WTC11 (cell line): ENCODE measurements around the gene BCL11B. TPM values are rescaled to one million over a fixed set of nuclear protein-coding genes. Genes with fewer than 3 reads are reported as not detected.

Experiments
- ATAC-seq: fragments of 200-7000 bp; cut with Tn5 transposase; 2 replicates; pipeline ENCODE4 v1.10.0; 2021; ENCODE audit warnings: mild to moderate bottlenecking, moderate library complexity
- CTCF ChIA-PET: fragments of 300-600 bp; sonication (Branson Sonifier 250); formaldehyde crosslinking; loops from one replicate; lab custom pipeline; 2021; ENCODE audit warnings: antibody characterized with exemption; lab: Charles Lee
- POLR2A ChIA-PET: fragments of 350-600 bp; sonication (Branson Sonifier 250); formaldehyde crosslinking; loops from one replicate; lab custom pipeline; 2021; ENCODE audit warnings: antibody characterized with exemption; lab: Charles Lee
- DNase-seq: peaks from one replicate; pipeline ENCODE4 v3.0.0; 2021; ENCODE audit warnings: low spot score
- H3K27ac Mint-ChIP-seq: 2 replicates; pipeline ENCODE4 v1.8.0; 2021; ENCODE audit warnings: mixed read lengths
- H3K27me3 Mint-ChIP-seq: 2 replicates; pipeline ENCODE4 v1.8.0; 2021; ENCODE audit warnings: low read depth, mild to moderate bottlenecking, moderate library complexity, mixed read lengths
- H3K36me3 Mint-ChIP-seq: 2 replicates; pipeline ENCODE4 v1.8.0; 2021; ENCODE audit warnings: mixed read lengths
- H3K4me1 Mint-ChIP-seq: 2 replicates; pipeline ENCODE4 v1.8.0; 2022; ENCODE audit warnings: mixed read lengths
- H3K4me3 Mint-ChIP-seq: 2 replicates; pipeline ENCODE4 v1.8.0; 2021; ENCODE audit warnings: mild to moderate bottlenecking, moderate library complexity, mixed read lengths
- H3K9me3 Mint-ChIP-seq: 2 replicates; pipeline ENCODE4 v1.8.0; 2021; ENCODE audit warnings: mixed read lengths
- AFF4 ChIP-seq: sonication (generic); formaldehyde crosslinking; IDR thresholded peaks from 2 replicates; pipeline ENCODE4 v1.8.1; 2023; ENCODE audit warnings: mild to moderate bottlenecking, missing genetic modification reagents, borderline replicate concordance
- ATF1 ChIP-seq: sonication (generic); formaldehyde crosslinking; IDR thresholded peaks from 2 replicates; pipeline ENCODE4 v1.8.1; 2023; ENCODE audit warnings: mild to moderate bottlenecking, moderate library complexity, missing genetic modification reagents
- CBFB ChIP-seq: sonication (generic); formaldehyde crosslinking; IDR thresholded peaks from 2 replicates; pipeline ENCODE4 v1.8.1; 2022; ENCODE audit warnings: mild to moderate bottlenecking, low read depth, missing genetic modification reagents
- CREM ChIP-seq: sonication (generic); formaldehyde crosslinking; IDR thresholded peaks from 2 replicates; pipeline ENCODE4 v1.8.1; 2022; ENCODE audit warnings: mild to moderate bottlenecking, missing genetic modification reagents, moderate library complexity
- ELF4 ChIP-seq: sonication (generic); formaldehyde crosslinking; IDR thresholded peaks from 2 replicates; pipeline ENCODE4 v1.8.1; 2022; ENCODE audit warnings: low read depth, mild to moderate bottlenecking, moderate library complexity, missing genetic modification reagents
- EMX1 ChIP-seq: fragments of 250-450 bp; sonication (Bioruptor Pico); IDR thresholded peaks from 2 replicates; pipeline ENCODE4 v1.8.0; 2021; ENCODE audit warnings: mild to moderate bottlenecking
- FOXP1 ChIP-seq: sonication (generic); formaldehyde crosslinking; IDR thresholded peaks from 2 replicates; pipeline ENCODE4 v1.8.0; 2022; ENCODE audit warnings: missing genetic modification reagents, mild to moderate bottlenecking, moderate library complexity, borderline replicate concordance
- GABPB1 ChIP-seq: sonication (generic); formaldehyde crosslinking; IDR thresholded peaks from 2 replicates; pipeline ENCODE4 v1.8.1; 2023; ENCODE audit warnings: mild to moderate bottlenecking, missing genetic modification reagents
- HMGA2 ChIP-seq: fragments of 250-450 bp; sonication (Bioruptor Pico); IDR thresholded peaks from 2 replicates; pipeline ENCODE4 v1.4.0; 2021; ENCODE audit warnings: mild to moderate bottlenecking, moderate library complexity
- IRF1 ChIP-seq: sonication (generic); formaldehyde crosslinking; IDR thresholded peaks from 2 replicates; pipeline ENCODE4 v1.8.0; 2023; ENCODE audit warnings: missing genetic modification reagents
- JAZF1 ChIP-seq: fragments of 250-450 bp; sonication (Bioruptor Pico); IDR thresholded peaks from 2 replicates; pipeline ENCODE4 v1.9.0; 2021; ENCODE audit warnings: moderate library complexity, mild to moderate bottlenecking, inconsistent platforms
- MAX ChIP-seq: sonication (generic); formaldehyde crosslinking; IDR thresholded peaks from 2 replicates; pipeline ENCODE4 v1.8.0; 2022; ENCODE audit warnings: mild to moderate bottlenecking, missing genetic modification reagents
- MYBL2 ChIP-seq: sonication (generic); formaldehyde crosslinking; IDR thresholded peaks from 2 replicates; pipeline ENCODE4 v1.8.1; 2023; ENCODE audit warnings: mild to moderate bottlenecking, moderate library complexity, missing genetic modification reagents
- NFATC4 ChIP-seq: fragments of 250-450 bp; sonication (Bioruptor Pico); IDR thresholded peaks from 2 replicates; pipeline ENCODE4 v1.9.0; 2021; ENCODE audit warnings: mild to moderate bottlenecking
- NFYB ChIP-seq: sonication (generic); formaldehyde crosslinking; conservative IDR thresholded peaks from 2 replicates; pipeline ENCODE4 v1.8.0; 2022; ENCODE audit warnings: low read depth, missing genetic modification reagents
- PRRX2 ChIP-seq: fragments of 250-450 bp; sonication (Bioruptor Pico); IDR thresholded peaks from 2 replicates; pipeline ENCODE4 v1.8.0; 2021; ENCODE audit warnings: mild to moderate bottlenecking
- RELA ChIP-seq: sonication (generic); formaldehyde crosslinking; IDR thresholded peaks from 2 replicates; pipeline ENCODE4 v1.8.1; 2022; ENCODE audit warnings: missing genetic modification reagents, mild to moderate bottlenecking, borderline replicate concordance
- RORB ChIP-seq: fragments of 250-450 bp; sonication (Bioruptor Pico); IDR thresholded peaks from 2 replicates; pipeline ENCODE4 v1.9.0; 2021; ENCODE audit warnings: mild to moderate bottlenecking
- SMAD4 ChIP-seq: sonication (generic); formaldehyde crosslinking; IDR thresholded peaks from 2 replicates; pipeline ENCODE4 v1.8.0; 2022; ENCODE audit warnings: mild to moderate bottlenecking, missing genetic modification reagents
- STAT6 ChIP-seq: sonication (generic); formaldehyde crosslinking; conservative IDR thresholded peaks from 2 replicates; pipeline ENCODE4 v1.8.1; 2023; ENCODE audit warnings: mild to moderate bottlenecking, low read depth, missing genetic modification reagents, moderate library complexity
- USF1 ChIP-seq: sonication (generic); formaldehyde crosslinking; IDR thresholded peaks from 2 replicates; pipeline ENCODE4 v1.8.0; 2022; ENCODE audit warnings: mild to moderate bottlenecking, missing genetic modification reagents
- ZNF396 ChIP-seq: fragments of 250-450 bp; sonication (Bioruptor Pico); IDR thresholded peaks from 2 replicates; pipeline ENCODE4 v1.8.0; 2021; ENCODE audit warnings: mild to moderate bottlenecking, moderate library complexity, borderline replicate concordance
- ZNF423 ChIP-seq: fragments of 250-450 bp; sonication (Bioruptor Pico); IDR thresholded peaks from 2 replicates; pipeline ENCODE4 v2.1.2; 2022; ENCODE audit warnings: mild to moderate bottlenecking, moderate library complexity
- ZNF425 ChIP-seq: fragments of 250-450 bp; sonication (Bioruptor Pico); conservative IDR thresholded peaks from 2 replicates; pipeline ENCODE4 v1.9.0; 2021; ENCODE audit warnings: mild to moderate bottlenecking
- total RNA-seq: library from RNA; stranded (reverse); gene quantifications from 3 replicates; pipeline ENCODE4 v1.2.3, GENCODE V29; 2021

The BCL11B gene
- total RNA-seq, 1 experiment from 2014 or later = 9.1 TPM

GRCh38 chr14:99235582-99236320 lies 36.2 kb downstream of the BCL11B start:
- Mint-ChIP-seq H3K27me3 (no peaks in the 10 kb centered on the region), H3K9me3 (no peaks in the 10 kb centered on the region), H3K36me3 (no peaks in the 10 kb centered on the region), H3K4me1 (peaks cover 84% of the 10 kb centered on the region), H3K27ac (peak overlapping the region; percentile 86), H3K4me3 (peak overlapping the region; percentile 77)
- ATAC-seq (no peak), DNase-seq (no peak)
- TF ChIP-seq CBFB (no peak), ELF4 (CRISPR knock-in tag) (no peak), EMX1 (no peak), NFATC4 (CRISPR knock-in tag) (no peak), RORB (CRISPR knock-in tag) (no peak), STAT6 (CRISPR knock-in tag) (no peak), ZNF396 (CRISPR knock-in tag) (no peak), NFYB (CRISPR knock-in tag) (no peak)
- POLR2A ChIA-PET = interaction anchor here (0.7 to 2.3 kb wide), 3 partner anchors 9 to 36 kb away, joined by 3 to 9 read pairs (median 3); no protein-coding TSS in a partner anchor
- CTCF ChIA-PET = interaction anchor here (1.0 to 2.2 kb wide), 5 partner anchors 11 to 200 kb away, joined by 3 to 8 read pairs (median 4); no protein-coding TSS in a partner anchor

GRCh38 chr14:99234961-99235571 lies 36.9 kb downstream of the BCL11B start:
- Mint-ChIP-seq H3K4me1 (peaks cover 84% of the 10 kb centered on the region), H3K36me3 (no peaks in the 10 kb centered on the region), H3K27me3 (no peaks in the 10 kb centered on the region), H3K27ac (peak overlapping the region; percentile 70), H3K4me3 (peak overlapping the region; percentile 77), H3K9me3 (no peaks in the 10 kb centered on the region)
- POLR2A ChIA-PET = interaction anchor here (2.3 kb wide), 1 partner anchor 11 kb away, joined by 9 read pairs; no protein-coding TSS in a partner anchor
- DNase-seq (peak; percentile 72), ATAC-seq (peak; percentile 40)
- CTCF ChIA-PET = interaction anchor here (0.7 to 2.2 kb wide), 5 partner anchors 10 to 199 kb away, joined by 4 to 8 read pairs (median 4); no protein-coding TSS in a partner anchor
- TF ChIP-seq ZNF423 (no peak), USF1 (CRISPR knock-in tag) (no peak), GABPB1 (CRISPR knock-in tag) (no peak), MYBL2 (CRISPR knock-in tag) (no peak), CREM (CRISPR knock-in tag) (no peak), RORB (CRISPR knock-in tag) (no peak), NFYB (CRISPR knock-in tag) (no peak), RELA (CRISPR knock-in tag) (no peak), PRRX2 (CRISPR knock-in tag) (no peak), AFF4 (CRISPR knock-in tag) (no peak), ATF1 (no peak), FOXP1 (no peak), MAX (CRISPR knock-in tag) (no peak), SMAD4 (CRISPR knock-in tag) (no peak), IRF1 (CRISPR knock-in tag) (no peak), JAZF1 (CRISPR knock-in tag) (no peak), HMGA2 (CRISPR knock-in tag) (no peak), ZNF425 (CRISPR knock-in tag) (no peak)
